SK-N-SH (cell line): ENCODE data around the gene DZIP1L.

Source experiments
- RAD21 ChIP-seq: IDR thresholded peaks from 2 replicates; pipeline ENCODE4 v1.6.1; 2012; ENCODE audit warnings: mild to moderate bottlenecking, low read length
- SIN3A ChIP-seq: IDR thresholded peaks from 2 replicates; pipeline ENCODE4 v1.6.1; 2012; ENCODE audit warnings: low read depth, mild to moderate bottlenecking, low read length, moderate library complexity, borderline replicate concordance
- YY1 ChIP-seq: IDR thresholded peaks from 2 replicates; pipeline ENCODE4 v1.4.0; 2012; ENCODE audit warnings: low read depth, mild to moderate bottlenecking
- ZBTB33 ChIP-seq: IDR thresholded peaks from 2 replicates; pipeline ENCODE4 v1.4.0; 2012; ENCODE audit warnings: low read depth, borderline replicate concordance
- TF ChIP-seq, protein P1 (sequence below): fragments of 200-600 bp; sonication (generic); IDR thresholded peaks from 2 replicates; pipeline ENCODE4 v1.6.1; 2017; ENCODE audit warnings: antibody characterized with exemption, mild to moderate bottlenecking, moderate library complexity

DNA sequence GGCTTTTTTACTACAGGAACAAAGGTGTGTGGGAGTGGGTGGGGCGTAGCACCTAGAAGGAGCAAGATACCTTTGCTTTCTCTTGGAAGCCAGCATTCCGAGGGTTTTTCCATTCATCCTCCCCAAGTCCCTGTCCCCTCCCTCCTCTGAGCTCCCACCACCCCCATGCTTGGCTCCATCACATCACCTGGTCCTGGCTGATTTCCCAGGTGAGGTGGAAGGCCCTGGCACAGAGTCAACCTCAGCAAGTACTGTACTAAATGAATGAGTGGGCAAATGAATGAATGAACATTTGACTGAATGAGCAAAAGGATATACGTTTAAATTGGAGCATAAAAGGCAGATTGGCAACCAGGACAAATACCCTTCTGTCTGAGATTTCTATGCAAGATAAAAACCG is 45.4 kb downstream of the DZIP1L start:
- TF ChIP-seq YY1 (no peak), ZBTB33 (no peak), RAD21 (no peak), SIN3A (no peak)
- TF ChIP-seq, protein P1, sequence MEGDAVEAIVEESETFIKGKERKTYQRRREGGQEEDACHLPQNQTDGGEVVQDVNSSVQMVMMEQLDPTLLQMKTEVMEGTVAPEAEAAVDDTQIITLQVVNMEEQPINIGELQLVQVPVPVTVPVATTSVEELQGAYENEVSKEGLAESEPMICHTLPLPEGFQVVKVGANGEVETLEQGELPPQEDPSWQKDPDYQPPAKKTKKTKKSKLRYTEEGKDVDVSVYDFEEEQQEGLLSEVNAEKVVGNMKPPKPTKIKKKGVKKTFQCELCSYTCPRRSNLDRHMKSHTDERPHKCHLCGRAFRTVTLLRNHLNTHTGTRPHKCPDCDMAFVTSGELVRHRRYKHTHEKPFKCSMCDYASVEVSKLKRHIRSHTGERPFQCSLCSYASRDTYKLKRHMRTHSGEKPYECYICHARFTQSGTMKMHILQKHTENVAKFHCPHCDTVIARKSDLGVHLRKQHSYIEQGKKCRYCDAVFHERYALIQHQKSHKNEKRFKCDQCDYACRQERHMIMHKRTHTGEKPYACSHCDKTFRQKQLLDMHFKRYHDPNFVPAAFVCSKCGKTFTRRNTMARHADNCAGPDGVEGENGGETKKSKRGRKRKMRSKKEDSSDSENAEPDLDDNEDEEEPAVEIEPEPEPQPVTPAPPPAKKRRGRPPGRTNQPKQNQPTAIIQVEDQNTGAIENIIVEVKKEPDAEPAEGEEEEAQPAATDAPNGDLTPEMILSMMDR, result no peak
